A673 (cell line): Measurements from ENCODE around the gene TLNRD1.

Source experiments
- EZH2 ChIP-seq: fragments of 200-600 bp; sonication (generic); IDR thresholded peaks from 2 replicates; pipeline ENCODE4 v1.6.1; 2017; ENCODE audit warnings: borderline replicate concordance, low read depth, mild to moderate bottlenecking, mixed read lengths, antibody characterized with exemption, low read length; ENCODE audit not compliant: poor library complexity, severe bottlenecking
- TF ChIP-seq, protein P1 (sequence below): fragments of 300-800, 200-600 bp; sonication (generic); conservative IDR thresholded peaks from 2 replicates; pipeline ENCODE4 v1.5.1; 2017; ENCODE audit warnings: low read depth, mild to moderate bottlenecking, antibody characterized with exemption, low read length, moderate library complexity, mixed read lengths

DNA sequence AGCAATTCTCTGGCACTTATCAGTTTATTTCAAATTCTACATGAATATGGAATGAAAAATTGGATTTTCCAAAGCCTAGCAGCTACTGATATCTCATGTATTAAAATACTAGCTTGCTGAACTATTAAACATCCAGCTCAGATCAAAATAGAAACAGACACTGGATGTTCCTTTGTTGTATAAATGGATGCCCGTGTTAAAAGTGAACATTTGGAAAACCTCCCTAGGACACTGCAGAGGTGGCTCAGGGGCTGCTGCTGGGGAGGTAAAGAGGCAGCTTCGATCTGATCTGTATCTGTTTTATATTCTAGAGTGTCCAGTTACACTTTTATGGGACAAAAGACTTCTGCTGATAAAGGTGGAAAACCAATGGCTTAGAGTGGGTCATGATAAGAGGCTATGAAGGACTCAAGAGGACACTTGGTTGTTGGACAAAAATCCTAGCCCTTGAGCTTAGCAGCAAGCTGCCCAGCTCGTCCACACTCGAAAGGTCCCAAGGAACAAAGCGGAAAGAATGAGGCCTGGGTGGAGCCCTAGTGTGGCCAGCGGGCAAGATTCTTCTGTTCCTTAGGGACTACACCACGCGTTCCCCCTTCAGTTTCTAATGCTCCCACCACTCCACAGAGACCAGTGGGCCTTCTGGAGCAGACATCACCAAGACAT is 21.1 kb upstream of the TLNRD1 start:
- no peak for TF ChIP-seq EZH2
- TF ChIP-seq, protein P1, sequence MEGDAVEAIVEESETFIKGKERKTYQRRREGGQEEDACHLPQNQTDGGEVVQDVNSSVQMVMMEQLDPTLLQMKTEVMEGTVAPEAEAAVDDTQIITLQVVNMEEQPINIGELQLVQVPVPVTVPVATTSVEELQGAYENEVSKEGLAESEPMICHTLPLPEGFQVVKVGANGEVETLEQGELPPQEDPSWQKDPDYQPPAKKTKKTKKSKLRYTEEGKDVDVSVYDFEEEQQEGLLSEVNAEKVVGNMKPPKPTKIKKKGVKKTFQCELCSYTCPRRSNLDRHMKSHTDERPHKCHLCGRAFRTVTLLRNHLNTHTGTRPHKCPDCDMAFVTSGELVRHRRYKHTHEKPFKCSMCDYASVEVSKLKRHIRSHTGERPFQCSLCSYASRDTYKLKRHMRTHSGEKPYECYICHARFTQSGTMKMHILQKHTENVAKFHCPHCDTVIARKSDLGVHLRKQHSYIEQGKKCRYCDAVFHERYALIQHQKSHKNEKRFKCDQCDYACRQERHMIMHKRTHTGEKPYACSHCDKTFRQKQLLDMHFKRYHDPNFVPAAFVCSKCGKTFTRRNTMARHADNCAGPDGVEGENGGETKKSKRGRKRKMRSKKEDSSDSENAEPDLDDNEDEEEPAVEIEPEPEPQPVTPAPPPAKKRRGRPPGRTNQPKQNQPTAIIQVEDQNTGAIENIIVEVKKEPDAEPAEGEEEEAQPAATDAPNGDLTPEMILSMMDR = no peak
